H1 (cell line): ENCODE measurements around the gene FOXO6. TPM values are rescaled to one million over a fixed set of nuclear protein-coding genes. Genes with fewer than 3 reads are reported as not detected.

Experiments
- CEBPB ChIP-seq: IDR thresholded peaks from 2 replicates; pipeline ENCODE4 v1.6.1; 2012; ENCODE audit warnings: low read depth, low read length
- CTBP2 ChIP-seq: IDR thresholded peaks from 2 replicates; pipeline ENCODE4 v1.7.0; 2011; ENCODE audit warnings: borderline replicate concordance, mild to moderate bottlenecking, moderate library complexity, mixed read lengths, low read length; ENCODE audit not compliant: insufficient read depth, insufficient read length
- FOSL1 ChIP-seq: IDR thresholded peaks from 2 replicates; pipeline ENCODE4 v1.6.1; 2011; ENCODE audit warnings: mild to moderate bottlenecking, low read depth, low read length, moderate library complexity; ENCODE audit not compliant: insufficient read depth
- HDAC6 ChIP-seq: IDR thresholded peaks from one replicate; pipeline ENCODE4 v1.7.1; 2012; ENCODE audit warnings: low read depth, mild to moderate bottlenecking, inconsistent platforms, low read length, moderate library complexity
- NRF1 ChIP-seq: IDR thresholded peaks from 2 replicates; pipeline ENCODE4 v1.6.1; 2011; ENCODE audit warnings: mild to moderate bottlenecking, low read depth, low read length, improper control_type of control experiment
- RAD21 ChIP-seq, 2 experiments: IDR thresholded peaks in 1 of 2; conservative IDR thresholded peaks in 1 of 2; 2 replicates each; pipeline ENCODE4 v1.6.1; 2011; ENCODE audit warnings: low read depth in 2 of 2, low read length in 2 of 2, improper control_type of control experiment in 1 of 2, inconsistent platforms in 1 of 2, mild to moderate bottlenecking in 1 of 2, moderate library complexity in 1 of 2
- RFX5 ChIP-seq: IDR thresholded peaks from 2 replicates; pipeline ENCODE4 v1.6.1; 2011; ENCODE audit warnings: low read depth, low read length, improper control_type of control experiment, borderline replicate concordance
- SP1 ChIP-seq: IDR thresholded peaks from 2 replicates; pipeline ENCODE4 v1.6.1; 2011; ENCODE audit warnings: low read depth, low read length
- TBP ChIP-seq: IDR thresholded peaks from 2 replicates; pipeline ENCODE4 v1.6.1; 2011; ENCODE audit warnings: low read depth, low read length, improper control_type of control experiment
- YY1 ChIP-seq: IDR thresholded peaks from 2 replicates; pipeline ENCODE4 v1.6.1; 2011; ENCODE audit warnings: low read depth, mild to moderate bottlenecking, low read length
- polyA plus RNA-seq, 7 experiments: library from polyadenylated mRNA; depleted of rRNA in 3 of 7; stranded (reverse) in 5 of 7; unstranded in 2 of 7; fragments of >200 nt in 5 of 7; fragments of 200-250 nt in 2 of 7; gene quantifications; 1 replicate in 5 of 7; 2 replicates in 1 of 7; 4 replicates in 1 of 7; pipeline versions ENCODE4 v1.2.1 to v1.2.3, GENCODE V29; 2011 to 2013; ENCODE audit warnings: missing spikeins in 2 of 7, mixed read lengths in 2 of 7
- total RNA-seq: library from RNA; stranded (reverse); fragmentation: NEBNext Ultra II Directional; extraction: Animal tissue kit (Norgen Biotek cat#: 25700); gene quantifications from 2 replicates; pipeline ENCODE4 v1.2.1, GENCODE V29; 2021
- TF ChIP-seq, protein P1 (sequence below): IDR thresholded peaks from 2 replicates; pipeline ENCODE4 v1.6.1; 2012; ENCODE audit warnings: inconsistent platforms

Gene FOXO6
- total and polyA plus RNA-seq, 2 of the 8 experiments (the other 6 are each of a cell fraction or from before 2014, with no cell fraction given): 0.59 to 3.0 TPM

GRCh38 chr1:41423511-41424191, 62.4 kb downstream of the FOXO6 start (continued):
- no peak for TF ChIP-seq CTBP2
- TF ChIP-seq RFX5: no peak
- TF ChIP-seq RAD21 (IDR thresholded peaks at IDR 0.05 in 1 of 2, conservative IDR thresholded peaks at IDR 0.05 in 1 of 2; ENCODE audit: low read depth in 2 of 2, low read length in 2 of 2): peak; percentile 58 to 72
- no peak for TF ChIP-seq TBP
- TF ChIP-seq YY1: no peak
- TF ChIP-seq HDAC6: no peak
- no peak for TF ChIP-seq FOSL1
- TF ChIP-seq, protein P1, sequence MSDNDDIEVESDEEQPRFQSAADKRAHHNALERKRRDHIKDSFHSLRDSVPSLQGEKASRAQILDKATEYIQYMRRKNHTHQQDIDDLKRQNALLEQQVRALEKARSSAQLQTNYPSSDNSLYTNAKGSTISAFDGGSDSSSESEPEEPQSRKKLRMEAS: peak; percentile 39; the same call in 1 of the 2 replicates
- no peak for TF ChIP-seq CEBPB
- TF ChIP-seq NRF1: no peak
- no peak for TF ChIP-seq SP1
